Endometrium (tissue), 2 donors: Measurements from ENCODE around the gene CEP295NL.

ENCODE experiments used
- FAIRE-seq: peaks from 2 replicates; lab custom pipeline; 2012; peaks lifted over from hg19 to GRCh38; lab: Jason Lieb, UNC
- donor health status: control.
- donor health status: control.

CEP295NL gene

DNA sequence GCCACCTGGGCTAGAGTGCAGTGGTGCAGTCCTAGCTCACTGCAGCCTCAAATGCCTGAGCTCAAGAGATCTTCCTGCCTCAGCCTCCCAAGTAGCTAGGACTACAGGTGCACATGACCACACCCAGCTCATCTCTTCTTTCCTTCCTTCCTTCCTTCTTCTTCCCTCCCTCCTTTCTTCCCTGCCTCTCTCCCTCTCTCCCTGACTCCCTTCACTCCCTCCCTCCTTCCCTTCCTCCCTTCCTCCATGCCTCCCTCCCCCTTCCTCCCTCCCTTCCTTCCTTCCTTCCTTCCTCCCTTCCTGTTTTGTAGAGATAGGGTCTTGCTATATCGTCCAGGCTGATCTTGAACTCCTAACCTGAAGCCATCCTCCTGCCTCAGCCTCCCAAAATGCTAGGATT lies 38.9 kb downstream of the CEP295NL start:
- FAIRE-seq = no peak

DNA sequence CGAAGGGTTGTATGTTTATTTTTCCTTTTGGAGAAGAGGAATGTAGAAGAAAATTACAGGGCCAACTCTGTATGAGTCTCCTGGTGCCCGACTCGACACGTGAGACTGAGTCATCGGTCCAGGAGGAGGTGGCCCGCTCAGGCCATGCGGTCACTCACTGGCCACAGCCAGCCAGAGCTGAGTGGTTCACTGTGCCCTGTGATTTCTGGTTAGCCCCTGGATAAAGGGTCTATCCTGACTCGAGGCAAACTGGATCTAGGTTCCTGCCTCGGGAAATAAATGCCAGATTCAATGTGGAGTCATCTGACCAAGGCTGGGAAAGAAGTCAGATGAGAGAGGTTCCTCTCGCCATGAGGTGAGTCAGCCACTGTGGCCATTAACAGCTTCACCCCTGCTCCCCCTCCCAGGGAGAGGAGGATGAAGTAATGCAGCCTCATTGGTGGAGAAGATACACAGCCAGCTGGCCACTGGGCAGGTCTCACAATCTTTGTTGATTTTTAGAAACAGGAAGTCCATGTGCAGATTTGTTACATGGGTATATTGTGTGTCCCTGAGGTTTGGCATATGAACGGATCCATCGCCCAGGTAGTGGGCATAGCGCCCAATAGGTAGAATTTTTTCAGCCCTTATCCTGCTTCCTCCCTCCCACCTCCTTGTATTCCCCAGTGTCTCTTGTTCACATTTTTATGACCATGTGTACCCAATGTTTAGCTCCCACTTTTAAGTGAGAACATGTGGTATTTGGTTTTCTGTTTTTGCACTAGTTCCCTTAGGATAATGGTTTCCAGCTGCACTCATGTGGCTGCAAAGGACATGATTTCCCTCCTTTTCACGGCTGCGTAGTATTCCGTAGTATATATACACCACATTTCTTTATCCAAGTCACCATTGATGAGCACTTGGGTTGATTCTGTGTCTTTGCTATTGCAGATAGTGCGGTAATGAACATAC lies 40.7 kb downstream of the CEP295NL start:
- no peak for FAIRE-seq

DNA sequence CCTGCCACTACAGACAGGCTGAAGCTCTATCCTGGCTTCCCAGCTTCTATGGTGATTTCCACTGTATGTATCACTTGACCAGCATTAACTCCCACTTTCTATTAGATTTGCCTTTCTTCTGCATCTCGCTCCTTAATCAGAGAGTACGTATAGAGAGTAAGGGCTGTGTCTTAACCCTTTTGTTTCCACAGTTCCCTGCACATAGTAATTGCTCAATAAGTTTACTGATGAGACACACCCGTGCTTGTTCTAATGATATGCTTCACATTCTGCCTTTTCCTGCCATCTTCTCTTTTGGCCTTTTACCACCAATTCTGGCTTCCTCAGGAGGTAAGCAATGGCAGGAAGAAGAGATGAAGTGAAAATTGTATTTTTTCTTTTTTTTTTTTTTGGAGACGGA lies 41.8 kb downstream of the CEP295NL start:
- FAIRE-seq = no peak

DNA sequence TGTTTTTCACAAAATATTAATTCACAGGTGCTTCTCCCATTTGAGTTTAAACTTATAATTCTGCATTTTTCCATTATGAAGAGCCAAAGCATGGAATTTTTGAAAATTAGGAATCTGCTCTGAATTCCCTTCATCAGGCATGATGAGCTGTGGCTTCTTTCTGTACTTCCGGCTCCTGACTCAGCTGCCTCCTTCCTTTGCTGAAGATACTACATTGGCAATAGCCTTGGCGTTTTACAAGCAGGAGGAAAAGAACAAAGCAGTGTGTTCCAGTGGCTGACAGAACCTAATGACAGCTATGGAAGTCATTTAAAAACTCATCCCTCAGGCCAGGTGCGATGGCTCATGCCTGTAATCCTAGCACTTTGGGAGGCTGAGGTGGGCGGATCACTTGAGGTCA lies 44.0 kb downstream of the CEP295NL start:
- FAIRE-seq = no peak

DNA sequence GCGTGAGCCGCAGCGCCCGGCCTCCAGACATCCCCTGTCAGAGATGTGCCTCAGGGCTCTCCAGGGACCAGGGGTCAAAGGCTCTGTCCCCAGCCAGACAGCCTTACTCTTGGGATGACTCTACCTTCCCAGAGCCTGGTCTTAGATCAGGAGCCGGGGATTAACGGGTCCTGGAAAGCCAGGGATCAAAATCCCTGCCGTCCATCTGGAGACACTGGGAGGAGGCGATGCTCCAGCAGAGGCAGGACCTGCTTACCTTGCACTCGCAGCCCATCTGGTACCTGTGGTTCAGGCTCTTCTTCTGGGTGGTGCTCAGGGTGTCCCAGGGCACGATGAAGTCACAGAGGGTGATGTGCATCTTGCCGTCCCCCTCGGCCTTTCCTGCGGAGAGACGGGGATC lies 45.7 kb downstream of the CEP295NL start:
- FAIRE-seq = no peak

DNA sequence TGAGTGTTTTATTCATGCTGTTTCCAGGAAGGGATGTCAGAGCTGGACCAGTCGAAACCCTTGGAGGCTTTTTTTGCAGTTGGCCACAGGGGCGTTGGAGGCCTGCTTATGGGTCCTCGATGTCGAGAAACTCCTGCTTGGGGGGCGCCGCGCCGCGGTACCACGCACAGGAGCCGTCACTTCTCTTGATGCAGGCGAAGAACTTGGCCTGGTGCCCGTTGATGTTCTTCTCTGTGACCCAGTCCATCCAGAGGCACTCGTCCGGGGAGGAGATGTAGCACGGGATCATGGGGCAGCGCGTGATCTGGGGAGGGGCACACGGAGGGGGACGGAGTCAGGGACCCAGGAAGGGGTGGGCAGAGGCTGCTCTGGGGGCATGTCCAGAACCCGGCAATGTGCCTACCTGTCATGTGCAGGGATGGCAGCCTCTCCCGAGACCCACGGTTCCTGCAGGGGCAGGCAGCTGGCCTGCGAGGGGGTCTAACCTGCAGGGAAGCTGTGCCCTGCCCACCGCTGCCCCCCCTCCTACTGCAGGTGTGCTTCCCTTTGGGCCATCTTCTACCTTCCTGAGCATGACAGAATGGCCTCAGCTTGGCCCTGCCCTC lies 47.3 kb downstream of the CEP295NL start:
- no peak for FAIRE-seq

DNA sequence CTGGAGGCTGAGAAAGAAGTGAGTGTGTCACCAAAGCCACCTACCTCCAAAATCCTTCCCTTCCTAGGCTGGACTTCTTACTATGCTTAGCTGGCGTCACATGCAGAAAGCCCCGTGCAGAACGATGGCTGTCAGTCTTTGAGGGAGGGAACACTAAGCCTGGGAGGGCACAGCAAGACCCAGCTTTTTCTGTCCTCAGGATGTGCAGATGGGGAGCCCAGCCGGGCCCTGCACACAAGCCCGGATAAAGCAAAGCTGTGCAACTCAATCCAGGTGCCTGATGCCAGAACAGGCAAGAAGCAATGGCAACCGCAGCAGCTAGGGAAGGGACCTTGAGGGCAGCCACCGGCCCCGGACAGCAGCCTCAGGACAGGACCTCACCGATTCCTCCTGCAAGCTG lies 48.5 kb downstream of the CEP295NL start:
- FAIRE-seq = no peak

DNA sequence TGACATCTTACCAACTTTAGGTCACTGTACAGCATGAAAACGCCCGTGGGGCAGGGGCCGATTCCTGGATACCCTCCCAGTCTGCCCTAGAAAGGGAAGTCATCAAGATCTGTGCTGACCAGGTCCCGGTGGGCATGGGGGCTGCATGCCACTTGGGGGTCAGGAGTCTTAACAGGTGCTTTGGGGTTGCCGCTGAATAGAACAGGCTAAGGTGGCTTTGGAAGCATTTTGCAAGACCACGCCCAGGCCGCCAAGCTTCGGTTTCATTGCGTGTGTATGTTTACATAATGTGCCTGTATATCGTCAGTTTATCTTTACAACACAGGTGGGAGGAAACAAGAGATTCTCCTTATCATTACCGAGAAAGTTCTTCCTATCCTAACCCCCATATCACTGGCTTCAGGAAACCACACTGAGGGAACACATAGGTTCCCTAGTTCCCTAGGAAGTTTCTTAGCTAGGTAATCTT lies 49.0 kb downstream of the CEP295NL start:
- no peak for FAIRE-seq

DNA sequence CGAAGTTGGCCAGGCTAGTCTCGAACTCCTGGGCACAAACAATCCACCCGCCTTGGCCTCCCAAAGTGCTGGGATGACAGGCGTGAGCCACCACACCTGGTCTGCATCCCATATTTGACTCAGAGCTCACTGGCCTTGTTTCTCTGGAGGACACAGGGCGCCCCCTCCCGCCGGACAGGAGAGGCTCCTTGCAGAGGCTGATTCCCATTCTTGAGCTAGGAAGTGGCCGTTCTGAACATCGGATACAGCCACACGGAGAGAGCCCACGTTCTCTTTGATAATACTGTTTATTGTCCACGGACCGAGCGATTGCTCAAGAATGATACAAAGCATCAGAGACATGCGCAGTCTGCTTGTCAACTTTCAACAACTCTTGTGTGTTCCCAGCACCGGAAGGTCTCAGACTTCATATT lies 50.3 kb downstream of the CEP295NL start:
- no peak for FAIRE-seq

DNA sequence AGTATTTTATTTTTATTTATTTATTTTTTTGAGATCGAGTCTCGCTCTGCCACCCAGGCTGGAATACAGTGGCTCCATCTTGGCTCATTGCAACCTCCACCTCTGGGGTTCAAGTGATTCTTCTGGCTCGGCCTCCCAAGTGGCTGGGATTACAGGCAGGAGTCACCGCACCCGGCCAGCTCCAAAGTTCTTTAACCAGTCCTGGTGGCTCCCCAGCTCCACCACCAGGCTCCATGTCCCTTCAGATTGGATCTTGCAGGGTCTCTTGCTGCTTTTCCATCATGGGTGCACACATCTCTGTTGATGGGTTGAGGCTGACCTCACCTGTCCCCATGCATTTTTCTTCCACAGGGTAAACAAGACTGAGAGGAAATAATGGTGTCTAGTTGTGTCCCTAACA lies 54.0 kb downstream of the CEP295NL start:
- FAIRE-seq = no peak

DNA sequence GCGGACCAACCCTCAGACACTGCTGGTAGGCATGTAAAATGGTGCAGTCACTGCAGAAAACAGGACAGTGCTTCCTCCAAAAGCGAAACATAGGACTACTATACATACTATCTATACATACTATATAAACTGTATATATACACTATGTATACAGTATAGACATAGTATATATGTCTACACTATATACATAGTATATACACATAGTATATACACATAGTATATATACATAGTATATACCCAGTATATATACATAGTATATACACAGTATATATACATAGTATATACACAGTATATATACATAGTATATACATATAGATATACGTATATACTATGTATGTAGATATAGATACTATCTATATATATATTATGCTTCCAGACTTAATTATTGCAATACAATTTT lies 55.9 kb downstream of the CEP295NL start:
- no peak for FAIRE-seq

DNA sequence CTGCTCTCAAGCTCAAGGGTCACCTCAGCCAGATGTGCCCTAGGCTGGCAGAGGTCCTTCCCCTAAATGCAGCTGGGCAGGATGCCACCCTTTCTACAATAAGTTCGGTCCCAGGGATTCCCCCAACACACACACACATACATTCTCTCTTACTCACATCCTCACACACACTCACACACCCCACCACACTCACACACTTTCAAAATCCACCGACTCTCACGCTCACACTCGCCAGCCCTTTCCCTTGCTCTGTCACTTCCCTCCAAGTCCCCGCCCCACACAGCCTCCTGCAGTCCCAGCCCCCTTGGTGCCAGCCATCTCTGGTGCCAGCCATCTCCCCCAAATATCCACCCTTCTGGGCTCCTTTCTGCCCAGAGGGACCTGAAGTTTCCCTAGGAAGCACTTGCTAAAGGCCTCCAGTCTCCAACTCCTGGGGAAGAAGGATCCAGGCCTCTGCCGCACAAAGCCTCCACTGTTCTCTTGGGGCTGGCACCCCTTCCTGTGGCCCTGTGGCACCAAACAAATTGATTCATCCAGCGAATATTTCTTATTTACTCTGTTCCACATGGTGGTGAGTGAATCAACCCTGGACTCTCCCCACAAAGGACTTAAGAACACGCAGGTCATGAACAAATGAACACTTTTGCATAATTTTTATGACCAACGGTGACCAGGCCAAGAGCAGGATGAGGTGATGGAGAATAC lies 58.5 kb downstream of the CEP295NL start:
- no peak for FAIRE-seq

DNA sequence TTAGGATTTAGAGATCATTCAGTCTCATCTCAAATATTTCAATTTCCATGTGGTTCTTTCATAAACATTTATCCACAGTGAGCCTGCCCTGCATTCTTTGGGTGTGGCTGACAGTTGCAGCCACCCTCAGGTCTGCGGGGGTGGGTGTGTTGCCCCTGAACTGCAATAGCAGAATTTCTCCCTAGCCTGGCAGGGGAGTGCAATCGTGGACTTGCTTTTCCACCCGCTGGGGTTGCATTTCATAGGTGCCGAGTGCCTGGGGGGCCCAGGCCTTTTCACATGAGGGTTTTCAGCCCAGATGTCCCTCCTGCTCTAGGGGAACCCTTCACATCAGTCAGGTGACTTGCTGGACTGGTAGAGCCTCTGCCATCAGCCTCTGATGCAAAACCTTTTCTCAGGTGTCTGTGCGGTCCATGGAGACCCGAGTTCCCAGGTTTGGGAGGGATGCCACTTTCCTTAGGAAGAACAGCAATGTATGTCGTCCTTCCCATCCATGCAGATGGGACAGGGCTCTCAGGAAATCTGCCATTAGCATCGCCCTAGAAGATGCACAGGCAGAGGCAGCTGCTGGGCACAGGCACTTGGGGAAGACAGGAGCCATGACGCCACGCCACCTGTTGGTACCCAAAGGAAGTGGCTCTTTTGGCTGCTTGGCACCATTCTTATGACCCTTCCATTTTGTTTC lies 60.0 kb downstream of the CEP295NL start:
- no peak for FAIRE-seq

DNA sequence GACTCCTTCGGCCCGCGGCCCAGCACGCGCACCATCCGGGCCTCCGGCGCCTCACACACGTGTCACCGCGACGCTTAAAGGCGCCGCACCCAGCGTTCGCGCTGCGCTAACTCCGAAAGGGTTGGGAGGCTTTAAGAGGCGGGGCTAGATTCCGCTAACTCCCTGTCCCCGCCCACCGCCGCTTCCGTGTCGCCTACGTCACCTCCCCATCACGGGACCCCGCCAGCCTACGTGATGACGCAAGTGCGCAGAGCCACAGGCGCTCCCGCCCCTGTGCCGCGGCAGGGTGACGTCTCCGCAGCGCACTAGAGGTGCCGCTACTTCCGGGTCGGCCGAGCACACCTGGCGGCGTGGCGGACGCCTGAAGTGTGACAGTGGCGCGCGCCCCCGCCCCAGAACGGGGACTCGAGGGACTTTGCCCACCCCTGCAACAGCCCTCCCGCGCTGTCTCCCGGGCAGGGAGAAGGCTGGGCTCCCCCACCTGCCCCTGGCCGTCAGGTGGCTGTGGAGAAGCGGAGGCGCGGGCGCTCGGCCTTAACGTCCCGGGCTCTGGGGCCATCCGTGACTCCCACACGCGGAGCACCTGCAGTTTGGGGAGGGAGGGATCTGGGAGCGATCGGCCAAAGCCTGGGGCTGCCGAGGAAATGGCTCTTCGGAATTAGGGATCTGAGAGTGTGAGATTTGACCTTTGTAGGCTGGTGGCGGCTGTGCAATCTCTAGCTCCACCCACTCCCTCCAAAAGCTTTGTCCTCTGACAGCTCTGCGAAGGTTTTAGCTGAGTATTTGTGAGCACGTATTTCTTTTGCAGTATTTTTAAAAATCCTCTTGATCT lies 62.0 kb downstream of the CEP295NL start, which contains the start of gene USP36:
Gene USP36 (minus strand): TSS at position 35 of the 832 bp plus-strand sequence. CDS start 4,451 bp downstream, outside the sequence.
- peak; percentile 93 for FAIRE-seq
